GM18861 (cell line): Measurements from ENCODE around the gene GPR162.

ENCODE experiments used
- ATAC-seq: cut with Tn5 transposase; IDR thresholded peaks from one replicate; pipeline ENCODE4 v1.9.1; 2021; ENCODE audit not compliant: unreplicated experiment

The GPR162 gene

GRCh38 chr12:6821591-6822425 lies at the start of gene GPR162:
TSS of gene GPR162 (plus strand) at chr12:6821821. CDS start at chr12:6823899, 2,078 bp downstream.
- ATAC-seq: no peak

GRCh38 chr12:6772331-6772695 lies 49.3 kb upstream of the GPR162 start, which contains the start of gene LAG3:
TSS of gene LAG3 (plus strand) at chr12:6772520. CDS start at chr12:6772853, 333 bp downstream.
- no peak for ATAC-seq

GRCh38 chr12:6772726-6773589 lies 48.7 kb upstream of the GPR162 start:
- ATAC-seq: no peak

- no peak for ATAC-seq
Observed at GRCh38 chr12:6773590-6774351, 47.9 kb upstream of the GPR162 start.

- ATAC-seq: no peak
Observed at GRCh38 chr12:6774499-6775062, 47.0 kb upstream of the GPR162 start.

GRCh38 chr12:6775185-6776174 lies 46.1 kb upstream of the GPR162 start:
- ATAC-seq: no peak

GRCh38 chr12:6777386-6777785 lies 44.2 kb upstream of the GPR162 start:
- ATAC-seq: no peak

- ATAC-seq: no peak
Observed at GRCh38 chr12:6778217-6778573, 43.4 kb upstream of the GPR162 start.

- ATAC-seq: peak; percentile 62
Observed at GRCh38 chr12:6778574-6779550, 42.8 kb upstream of the GPR162 start.

- no peak for ATAC-seq
Observed at GRCh38 chr12:6779708-6780432, 41.8 kb upstream of the GPR162 start.

GRCh38 chr12:6780573-6780972 lies 41.0 kb upstream of the GPR162 start:
- ATAC-seq: no peak

- no peak for ATAC-seq
Observed at GRCh38 chr12:6782119-6782518, 39.5 kb upstream of the GPR162 start.

GRCh38 chr12:6782850-6783566 lies 38.6 kb upstream of the GPR162 start:
- ATAC-seq: no peak

GRCh38 chr12:6783828-6784227 lies 37.8 kb upstream of the GPR162 start:
- ATAC-seq: no peak

GRCh38 chr12:6784296-6784695 lies 37.3 kb upstream of the GPR162 start:
- no peak for ATAC-seq

GRCh38 chr12:6784761-6785160 lies 36.9 kb upstream of the GPR162 start:
- no peak for ATAC-seq

GRCh38 chr12:6786416-6787094 lies 35.1 kb upstream of the GPR162 start:
- no peak for ATAC-seq
